ENCODE data around the gene TLCD3B.
"Not testable (repeated sequence)": the region's sequence is repeated elsewhere in the genome, so short reads cannot be mapped to it uniquely, and the experiment has no call there.

TLCD3B gene

GRCh38 chr16:30046588-30046987 is 15.5 kb upstream of the TLCD3B start:
- Histone ChIP-seq H3K36me3 (replicated peaks) (no peaks in the 10 kb centered on the region), H3K27ac (no peak overlapping the region), H3K4me3 (ENCODE audit: low read depth, low read length) (no peak overlapping the region), H3K27me3 (replicated peaks) (no peaks in the 10 kb centered on the region)
- DNase-seq: no peak
- in situ Hi-C loops (cut with HindIII; ENCODE audit: low pct_ligation_motif_present, low sequenced_read_pairs): no loop called here
- TF ChIP-seq CTCF (IDR thresholded peaks at IDR 0.05; ENCODE audit: low read depth, low read length, missing control alignments): no peak

- H3K36me3 ChIP-seq (replicated peaks): no peaks in the 10 kb centered on the region
- H3K27ac ChIP-seq: no peak overlapping the region
- H3K27me3 ChIP-seq (replicated peaks): no peaks in the 10 kb centered on the region
- in situ Hi-C loops (cut with HindIII; ENCODE audit: low pct_ligation_motif_present, low sequenced_read_pairs): no loop called here
- no peak for TF ChIP-seq CTCF (IDR thresholded peaks at IDR 0.05; ENCODE audit: low read depth, low read length, missing control alignments)
- no peak for DNase-seq
- H3K4me3 ChIP-seq (ENCODE audit: low read depth, low read length): no peak overlapping the region
These were observed 15.1 kb upstream of the TLCD3B start for GRCh38 chr16:30046178-30046577.

- Histone ChIP-seq H3K4me3 (ENCODE audit: low read depth, low read length) (no peak overlapping the region), H3K27ac (no peak overlapping the region), H3K36me3 (replicated peaks) (no peaks in the 10 kb centered on the region), H3K27me3 (replicated peaks) (no peaks in the 10 kb centered on the region)
- DNase-seq: no peak
- peak; percentile 33 for TF ChIP-seq CTCF (IDR thresholded peaks at IDR 0.05; ENCODE audit: low read depth, low read length, missing control alignments)
- in situ Hi-C loops (cut with HindIII; ENCODE audit: low pct_ligation_motif_present, low sequenced_read_pairs): no loop called here
These were observed 10.8 kb upstream of the TLCD3B start for GRCh38 chr16:30041841-30042240.

GRCh38 chr16:30040690-30041089 is 9.6 kb upstream of the TLCD3B start:
- H3K4me3 ChIP-seq (ENCODE audit: low read depth, low read length); H3K27ac ChIP-seq; H3K27me3 ChIP-seq (replicated peaks); in situ Hi-C loops (cut with HindIII; ENCODE audit: low pct_ligation_motif_present, low sequenced_read_pairs); DNase-seq; H3K36me3 ChIP-seq (replicated peaks): not testable (repeated sequence)

- DNase-seq: no peak
These were observed 9.2 kb upstream of the TLCD3B start for GRCh38 chr16:30040221-30040620.

GRCh38 chr16:30033270-30033669 is 2.2 kb upstream of the TLCD3B start:
- H3K27me3 ChIP-seq (replicated peaks): peaks cover 27% of the 10 kb centered on the region
- H3K27ac ChIP-seq: no peak overlapping the region
- no peak overlapping the region for H3K4me3 ChIP-seq (ENCODE audit: low read depth, low read length)
- DNase-seq: no peak
- TF ChIP-seq CTCF (IDR thresholded peaks at IDR 0.05; ENCODE audit: low read depth, low read length, missing control alignments): no peak
- in situ Hi-C loops (cut with HindIII; ENCODE audit: low pct_ligation_motif_present, low sequenced_read_pairs): no loop called here
- H3K36me3 ChIP-seq (replicated peaks): no peaks in the 10 kb centered on the region

More at GRCh38 chr16:30040221-30040620, 9.2 kb upstream of the TLCD3B start:
- Histone ChIP-seq H3K4me3 (ENCODE audit: low read depth, low read length) (no peak overlapping the region), H3K36me3 (replicated peaks) (no peaks in the 10 kb centered on the region), H3K27ac (no peak overlapping the region), H3K27me3 (replicated peaks) (no peaks in the 10 kb centered on the region)
- in situ Hi-C loops (cut with HindIII; ENCODE audit: low pct_ligation_motif_present, low sequenced_read_pairs): no loop called here
- TF ChIP-seq CTCF (IDR thresholded peaks at IDR 0.05; ENCODE audit: low read depth, low read length, missing control alignments): no peak
